A204.1 (cell line): ENCODE results near the gene KCNJ8.
"Not testable (repeated sequence)": the region's sequence is repeated elsewhere in the genome, so short reads cannot be mapped to it uniquely, and the experiment has no call there.

Source experiments
- FAIRE-seq: peaks from 2 replicates; lab custom pipeline; 2012; peaks lifted over from hg19 to GRCh38; lab: Jason Lieb, UNC

The KCNJ8 gene

GRCh38 chr12:21786041-21786531 lies 11.6 kb upstream of the KCNJ8 start:
- no peak for FAIRE-seq

GRCh38 chr12:21782723-21783122 lies 8.2 kb upstream of the KCNJ8 start:
- FAIRE-seq, result not testable (repeated sequence)

GRCh38 chr12:21780786-21781185 lies 6.3 kb upstream of the KCNJ8 start:
- FAIRE-seq, result no peak

- no peak for FAIRE-seq
These were observed 1.7 kb upstream of the KCNJ8 start for GRCh38 chr12:21776175-21776574.

- no peak for FAIRE-seq
These were observed 771 bp upstream of the KCNJ8 start for GRCh38 chr12:21775133-21775820.

GRCh38 chr12:21773806-21774205 lies 700 bp downstream of the KCNJ8 start:
- FAIRE-seq, result no peak

- FAIRE-seq, result no peak
These were observed 1.2 kb downstream of the KCNJ8 start for GRCh38 chr12:21773263-21773741.

- peak; percentile 21 for FAIRE-seq
These were observed 3.2 kb downstream of the KCNJ8 start for GRCh38 chr12:21771311-21771710.

GRCh38 chr12:21769307-21769706 lies 5.2 kb downstream of the KCNJ8 start:
- FAIRE-seq, result no peak

GRCh38 chr12:21766403-21766802 lies 8.1 kb downstream of the KCNJ8 start:
- FAIRE-seq, result no peak

GRCh38 chr12:21764950-21765349 lies 9.6 kb downstream of the KCNJ8 start:
- FAIRE-seq, result no peak

GRCh38 chr12:21764065-21764464 lies 10.4 kb downstream of the KCNJ8 start:
- FAIRE-seq, result no peak

- FAIRE-seq, result no peak
These were observed 11.0 kb downstream of the KCNJ8 start for GRCh38 chr12:21763531-21763930.

GRCh38 chr12:21759737-21760136 lies 14.8 kb downstream of the KCNJ8 start:
- no peak for FAIRE-seq

GRCh38 chr12:21757735-21758134 lies 16.8 kb downstream of the KCNJ8 start:
- FAIRE-seq, result no peak

GRCh38 chr12:21756699-21757098 lies 17.8 kb downstream of the KCNJ8 start:
- FAIRE-seq, result no peak

- FAIRE-seq, result no peak
These were observed 23.0 kb downstream of the KCNJ8 start for GRCh38 chr12:21751517-21751916.

- no peak for FAIRE-seq
These were observed 29.2 kb downstream of the KCNJ8 start for GRCh38 chr12:21745258-21745657.

- no peak for FAIRE-seq
These were observed 43.4 kb downstream of the KCNJ8 start for GRCh38 chr12:21731144-21731543.

- FAIRE-seq, result no peak
These were observed 48.8 kb downstream of the KCNJ8 start for GRCh38 chr12:21725731-21726130.

- FAIRE-seq, result no peak
These were observed 55.4 kb downstream of the KCNJ8 start for GRCh38 chr12:21718944-21719650.

- no peak for FAIRE-seq
These were observed 56.1 kb downstream of the KCNJ8 start for GRCh38 chr12:21718403-21718802.

- no peak for FAIRE-seq
These were observed 56.7 kb downstream of the KCNJ8 start for GRCh38 chr12:21717767-21718166.

GRCh38 chr12:21715386-21715785 lies 59.1 kb downstream of the KCNJ8 start:
- FAIRE-seq, result no peak
